Calu3 (cell line): ENCODE measurements around the gene SLMAP. TPM values are rescaled to one million over a fixed set of nuclear protein-coding genes. Genes with fewer than 3 reads are reported as not detected.

Experiments
- BruUV-seq: library from RNA; stranded (reverse); fragments of 400-500 nt; replicated peaks from 2 replicates; lab custom pipeline; 2021; lab: Mats Ljungman, UMichigan
- CTCF ChIA-PET: fragments of 300-600 bp; sonication (Branson Sonifier 250); formaldehyde crosslinking; loops from one replicate; lab custom pipeline; 2022; ENCODE audit warnings: antibody characterized with exemption; lab: Charles Lee
- DNase-seq: peaks from one replicate; pipeline ENCODE4 v3.0.0; 2022
- H3K27ac Mint-ChIP-seq: one replicate; pipeline ENCODE4 v1.8.0; 2022; ENCODE audit warnings: mixed read lengths; ENCODE audit not compliant: unreplicated experiment
- H3K27me3 Mint-ChIP-seq: one replicate; pipeline ENCODE4 v1.8.0; 2022; ENCODE audit warnings: mixed read lengths; ENCODE audit not compliant: unreplicated experiment
- H3K36me3 Mint-ChIP-seq: one replicate; pipeline ENCODE4 v1.8.0; 2022; ENCODE audit warnings: mild to moderate bottlenecking, moderate library complexity, mixed read lengths; ENCODE audit not compliant: insufficient read depth, unreplicated experiment
- H3K4me1 Mint-ChIP-seq: one replicate; pipeline ENCODE4 v1.8.0; 2022; ENCODE audit warnings: mild to moderate bottlenecking, low read depth, mixed read lengths; ENCODE audit not compliant: unreplicated experiment
- H3K4me3 Mint-ChIP-seq: one replicate; pipeline ENCODE4 v1.8.0; 2022; ENCODE audit warnings: mild to moderate bottlenecking, low read depth, moderate library complexity, mixed read lengths; ENCODE audit not compliant: unreplicated experiment
- H3K9me3 Mint-ChIP-seq: one replicate; pipeline ENCODE4 v1.8.0; 2022; ENCODE audit warnings: low read depth, mixed read lengths; ENCODE audit not compliant: unreplicated experiment
- intact Hi-C: fragments of 100-400 bp; cut with micrococcal nuclease; formaldehyde crosslinking; loops from one replicate; pipeline ENCODE4 v1.10.0; 2022; ENCODE audit not compliant: unreplicated experiment
- total RNA-seq: library from RNA; stranded (reverse); gene quantifications from 2 replicates; pipeline ENCODE4 v1.2.3, GENCODE V29; 2022
- TF ChIP-seq, protein P1 (sequence below): fragments of 200-600 bp; IDR thresholded peaks from one replicate; pipeline ENCODE4 v1.8.0; 2022; ENCODE audit warnings: antibody characterized with exemption; ENCODE audit not compliant: unreplicated experiment

SLMAP gene
- total RNA-seq, 1 experiment from 2014 or later = 114 TPM

DNA sequence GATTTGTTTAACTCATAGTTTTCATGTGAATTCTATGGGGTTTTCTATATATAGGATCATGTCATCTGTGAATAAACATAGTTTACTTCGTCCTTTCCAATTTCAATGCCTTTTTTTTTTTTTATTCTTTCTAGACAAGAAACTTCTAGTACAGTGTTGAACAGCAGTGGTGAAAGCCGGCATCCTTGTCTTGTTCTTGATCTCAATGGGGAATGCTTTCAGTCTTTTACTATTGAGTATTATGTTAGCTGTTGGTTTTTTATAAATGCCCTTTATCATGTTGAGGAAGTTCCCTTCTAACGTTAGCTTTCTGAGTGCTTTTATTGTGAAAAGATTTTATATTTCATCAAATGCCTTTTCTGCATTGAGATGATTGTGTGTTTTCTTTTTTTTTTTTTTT lies 69.0 kb downstream of the SLMAP start:
- no peaks in the 10 kb centered on the region for H3K36me3 Mint-ChIP-seq
- no peaks in the 10 kb centered on the region for H3K9me3 Mint-ChIP-seq
- intact Hi-C loops = loop anchor here (5.0 kb wide), 1 partner anchor 68 kb away; the partner anchor contains the start of gene SLMAP
- CTCF ChIA-PET = no interaction called here
- no peak overlapping the region for H3K27ac Mint-ChIP-seq
- no peak overlapping the region for H3K4me3 Mint-ChIP-seq
- H3K4me1 Mint-ChIP-seq = peaks cover 45% of the 10 kb centered on the region
- TF ChIP-seq, protein P1, sequence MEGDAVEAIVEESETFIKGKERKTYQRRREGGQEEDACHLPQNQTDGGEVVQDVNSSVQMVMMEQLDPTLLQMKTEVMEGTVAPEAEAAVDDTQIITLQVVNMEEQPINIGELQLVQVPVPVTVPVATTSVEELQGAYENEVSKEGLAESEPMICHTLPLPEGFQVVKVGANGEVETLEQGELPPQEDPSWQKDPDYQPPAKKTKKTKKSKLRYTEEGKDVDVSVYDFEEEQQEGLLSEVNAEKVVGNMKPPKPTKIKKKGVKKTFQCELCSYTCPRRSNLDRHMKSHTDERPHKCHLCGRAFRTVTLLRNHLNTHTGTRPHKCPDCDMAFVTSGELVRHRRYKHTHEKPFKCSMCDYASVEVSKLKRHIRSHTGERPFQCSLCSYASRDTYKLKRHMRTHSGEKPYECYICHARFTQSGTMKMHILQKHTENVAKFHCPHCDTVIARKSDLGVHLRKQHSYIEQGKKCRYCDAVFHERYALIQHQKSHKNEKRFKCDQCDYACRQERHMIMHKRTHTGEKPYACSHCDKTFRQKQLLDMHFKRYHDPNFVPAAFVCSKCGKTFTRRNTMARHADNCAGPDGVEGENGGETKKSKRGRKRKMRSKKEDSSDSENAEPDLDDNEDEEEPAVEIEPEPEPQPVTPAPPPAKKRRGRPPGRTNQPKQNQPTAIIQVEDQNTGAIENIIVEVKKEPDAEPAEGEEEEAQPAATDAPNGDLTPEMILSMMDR = no peak
- no peak for DNase-seq
- no peaks in the 10 kb centered on the region for H3K27me3 Mint-ChIP-seq
- no TSS peak for BruUV-seq

GRCh38 chr3:57826245-57826951 lies 70.3 kb downstream of the SLMAP start:
- CTCF ChIA-PET = interaction anchor here (0.6 to 1.0 kb wide), 3 partner anchors 20 to 68 kb away, joined by 3 to 5 read pairs (median 3); no protein-coding TSS in a partner anchor
- intact Hi-C loops = loop anchor here (5.0 kb wide), 1 partner anchor 69 kb away; the partner anchor contains the start of gene SLMAP
- Mint-ChIP-seq H3K9me3 (no peaks in the 10 kb centered on the region), H3K36me3 (no peaks in the 10 kb centered on the region), H3K4me1 (peaks cover 44% of the 10 kb centered on the region), H3K27ac (peak overlapping the region; percentile 8), H3K27me3 (no peaks in the 10 kb centered on the region), H3K4me3 (no peak overlapping the region)
- no TSS peak for BruUV-seq
- TF ChIP-seq, protein P1 = no peak
- no peak for DNase-seq

GRCh38 chr3:57826952-57827723 lies 71.0 kb downstream of the SLMAP start:
- BruUV-seq = no TSS peak
- no peak overlapping the region for H3K27ac Mint-ChIP-seq
- intact Hi-C loops = loop anchor here (5.0 kb wide), 1 partner anchor 70 kb away; the partner anchor contains the start of gene SLMAP
- H3K36me3 Mint-ChIP-seq = peaks cover 6% of the 10 kb centered on the region
- no peak overlapping the region for H3K4me3 Mint-ChIP-seq
- H3K9me3 Mint-ChIP-seq = no peaks in the 10 kb centered on the region
- H3K4me1 Mint-ChIP-seq = peaks cover 37% of the 10 kb centered on the region
- TF ChIP-seq, protein P1 = no peak
- CTCF ChIA-PET = interaction anchor here (0.6 to 0.7 kb wide), 2 partner anchors 18 to 48 kb away, joined by 3 read pairs; no protein-coding TSS in a partner anchor
- H3K27me3 Mint-ChIP-seq = no peaks in the 10 kb centered on the region
- no peak for DNase-seq

DNA sequence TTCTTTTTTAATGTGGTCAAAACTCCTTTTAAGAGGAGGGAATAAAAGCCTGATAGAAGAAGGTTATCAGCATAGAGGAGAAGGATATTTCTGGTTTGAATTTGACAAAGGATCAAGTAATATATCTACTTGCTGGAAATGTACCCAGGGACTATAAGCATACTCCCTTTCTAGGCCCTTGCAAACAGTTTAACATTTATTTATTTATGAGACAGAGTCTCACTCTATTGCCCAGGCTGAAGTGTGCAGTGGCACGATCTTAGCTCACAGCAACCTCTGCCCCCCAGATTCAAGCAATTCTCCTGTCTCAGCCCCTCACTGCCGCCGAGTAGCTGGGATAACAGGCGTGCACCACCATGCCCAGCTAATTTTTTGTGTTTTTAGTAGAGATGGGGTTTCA lies 71.6 kb downstream of the SLMAP start:
- BruUV-seq = no TSS peak
- CTCF ChIA-PET = interaction anchor here (0.7 kb wide), 1 partner anchor 18 kb away, joined by 3 read pairs; no protein-coding TSS in a partner anchor

More for the DNA sequence above, 71.6 kb downstream of the SLMAP start:
- intact Hi-C loops = loop anchor here (5.0 kb wide), 1 partner anchor 70 kb away; the partner anchor contains the start of gene SLMAP
- Mint-ChIP-seq H3K27ac (no peak overlapping the region), H3K36me3 (peaks cover 9% of the 10 kb centered on the region), H3K4me3 (no peak overlapping the region), H3K27me3 (no peaks in the 10 kb centered on the region), H3K9me3 (no peaks in the 10 kb centered on the region), H3K4me1 (peaks cover 31% of the 10 kb centered on the region)
- no peak for DNase-seq
- TF ChIP-seq, protein P1 = no peak
